ENCODE results near the gene CPED1. TPM values are rescaled to one million over a fixed set of nuclear protein-coding genes. Genes with fewer than 3 reads are reported as not detected.

CPED1 gene
- total RNA-seq, 4 donors from 2014 or later = 4.4 to 20.2 (median 14.0) TPM

DNA sequence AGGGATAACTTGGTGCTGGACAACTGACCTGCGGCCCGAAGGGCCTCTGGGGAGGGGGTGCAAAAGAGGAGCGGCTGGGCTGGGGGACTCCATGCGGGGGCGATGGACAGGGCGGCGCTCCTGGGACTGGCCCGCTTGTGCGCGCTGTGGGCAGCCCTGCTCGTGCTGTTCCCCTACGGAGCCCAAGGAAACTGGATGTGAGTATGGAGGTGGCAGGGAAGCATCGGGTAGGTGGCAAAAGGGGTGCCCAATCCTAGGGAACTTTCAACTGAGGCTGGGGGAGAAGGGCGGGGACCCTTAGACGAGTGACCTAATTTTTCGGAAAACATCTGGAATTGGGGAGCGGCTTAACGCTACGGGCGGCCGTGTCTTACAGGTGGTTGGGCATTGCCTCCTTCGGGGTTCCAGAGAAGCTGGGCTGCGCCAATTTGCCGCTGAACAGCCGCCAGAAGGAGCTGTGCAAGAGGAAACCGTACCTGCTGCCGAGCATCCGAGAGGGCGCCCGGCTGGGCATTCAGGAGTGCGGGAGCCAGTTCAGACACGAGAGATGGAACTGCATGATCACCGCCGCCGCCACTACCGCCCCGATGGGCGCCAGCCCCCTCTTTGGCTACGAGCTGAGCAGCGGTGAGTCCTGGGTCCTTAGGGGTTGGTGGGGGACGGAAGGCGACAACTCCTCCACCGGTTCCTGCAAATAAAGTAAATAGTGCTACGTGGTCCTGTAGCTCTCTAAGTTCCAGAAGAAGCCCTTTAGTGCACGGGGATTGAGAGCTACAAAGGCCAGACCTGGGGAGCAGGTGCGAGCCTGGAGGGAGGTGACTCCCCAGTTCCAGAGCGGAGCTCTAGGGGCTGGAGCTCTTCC, 340.9 kb downstream of the CPED1 start:
- intact Hi-C loops (cut with DNase I; ENCODE audit: low total_unique reads) (no loop called here), in situ Hi-C loops (cut with MboI; ENCODE audit: low pct_ligation_motif_present in 1 of 4, low pct_unique_long_range_greater_than_20kb in 1 of 4, low sequenced_read_pairs in 3 of 4) (no loop called here)
- Histone ChIP-seq H3K36me3 (no peaks in the 10 kb centered on the region), H3K9me3 (no peaks in the 10 kb centered on the region), H3K4me1 (peaks cover 6 to 22% (median 17%) of the 10 kb centered on the region in 4 donors), H3K4me3 (peak overlapping the region; percentile 10 to 52 (median 25)), H3K27me3 (peaks cover 65% of the 10 kb centered on the region), H3K27ac (no peak overlapping the region)
- DNase-seq = peak; percentile 40
- TF ChIP-seq POLR2A (IDR thresholded peaks at IDR 0.05) = no peak
- TF ChIP-seq, protein P1, sequence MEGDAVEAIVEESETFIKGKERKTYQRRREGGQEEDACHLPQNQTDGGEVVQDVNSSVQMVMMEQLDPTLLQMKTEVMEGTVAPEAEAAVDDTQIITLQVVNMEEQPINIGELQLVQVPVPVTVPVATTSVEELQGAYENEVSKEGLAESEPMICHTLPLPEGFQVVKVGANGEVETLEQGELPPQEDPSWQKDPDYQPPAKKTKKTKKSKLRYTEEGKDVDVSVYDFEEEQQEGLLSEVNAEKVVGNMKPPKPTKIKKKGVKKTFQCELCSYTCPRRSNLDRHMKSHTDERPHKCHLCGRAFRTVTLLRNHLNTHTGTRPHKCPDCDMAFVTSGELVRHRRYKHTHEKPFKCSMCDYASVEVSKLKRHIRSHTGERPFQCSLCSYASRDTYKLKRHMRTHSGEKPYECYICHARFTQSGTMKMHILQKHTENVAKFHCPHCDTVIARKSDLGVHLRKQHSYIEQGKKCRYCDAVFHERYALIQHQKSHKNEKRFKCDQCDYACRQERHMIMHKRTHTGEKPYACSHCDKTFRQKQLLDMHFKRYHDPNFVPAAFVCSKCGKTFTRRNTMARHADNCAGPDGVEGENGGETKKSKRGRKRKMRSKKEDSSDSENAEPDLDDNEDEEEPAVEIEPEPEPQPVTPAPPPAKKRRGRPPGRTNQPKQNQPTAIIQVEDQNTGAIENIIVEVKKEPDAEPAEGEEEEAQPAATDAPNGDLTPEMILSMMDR (IDR thresholded peaks at IDR 0.05) = no peak
- 17% methylated on average over 35 of the region's 47 CpGs; no CpG with 5 or more reads in 1 of the 2 donors for WGBS, 2 donors (ENCODE audit: low coverage in 1 of 2)

DNA sequence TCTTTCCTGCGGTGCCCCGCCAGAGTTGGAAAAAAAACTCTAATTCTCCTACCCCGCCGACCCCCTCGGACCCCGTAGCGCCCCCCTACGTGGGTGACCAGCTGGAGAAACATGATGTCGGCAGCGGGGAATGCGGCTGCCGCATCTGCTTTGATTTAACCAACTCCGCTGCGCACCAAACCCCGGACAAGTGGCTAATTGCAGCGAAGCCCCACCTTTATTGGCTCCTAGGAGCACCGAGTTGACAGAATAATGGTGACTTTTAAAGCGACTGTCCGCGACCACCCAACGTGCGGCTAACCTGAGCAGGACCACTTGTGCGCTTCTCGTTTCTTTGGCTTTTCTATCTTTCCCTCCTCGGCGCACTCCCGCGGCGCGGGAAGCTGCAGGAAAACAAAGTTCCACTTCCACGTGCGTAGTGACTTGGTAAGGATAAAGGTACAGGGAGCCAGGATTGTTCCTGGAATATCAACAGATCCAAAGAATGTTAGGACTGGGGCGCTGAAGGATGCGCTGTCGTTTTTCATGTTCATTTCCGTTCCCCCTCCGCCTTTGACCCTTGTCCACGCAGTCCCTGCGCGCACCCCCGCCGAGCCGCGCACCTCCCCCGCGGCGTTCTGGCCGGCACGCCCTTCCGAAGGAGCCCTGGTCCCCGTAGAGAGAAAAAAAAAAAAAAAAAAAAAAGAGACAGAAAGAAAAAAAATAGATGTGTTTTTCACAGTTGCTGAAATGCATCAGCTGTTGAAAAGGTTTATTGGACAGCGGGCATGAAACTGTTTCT, 341.7 kb downstream of the CPED1 start:
- no peak overlapping the region for H3K27ac ChIP-seq
- peaks cover 6 to 22% (median 17%) of the 10 kb centered on the region in 4 donors for H3K4me1 ChIP-seq
- 2 to 3% methylated on average over 9 to 52 of the region's 52 CpGs for WGBS, 2 donors (ENCODE audit: low coverage in 1 of 2)
- H3K36me3 ChIP-seq = no peaks in the 10 kb centered on the region
- in situ Hi-C loops (cut with MboI; ENCODE audit: low pct_ligation_motif_present in 1 of 4, low pct_unique_long_range_greater_than_20kb in 1 of 4, low sequenced_read_pairs in 3 of 4) = no loop called here
- H3K4me3 ChIP-seq = peak overlapping the region; percentile 10 to 52 (median 25)
- H3K27me3 ChIP-seq = peaks cover 74% of the 10 kb centered on the region
- no peak for TF ChIP-seq EP300 (IDR thresholded peaks at IDR 0.05; ENCODE audit: low read depth)
- TF ChIP-seq POLR2AphosphoS5 (IDR thresholded peaks at IDR 0.05) = no peak
- TF ChIP-seq, protein P1 (IDR thresholded peaks at IDR 0.05) = no peak
- TF ChIP-seq POLR2A (IDR thresholded peaks at IDR 0.05) = no peak
- intact Hi-C loops (cut with DNase I; ENCODE audit: low total_unique reads) = no loop called here
- no peak for DNase-seq
- no peaks in the 10 kb centered on the region for H3K9me3 ChIP-seq

DNA sequence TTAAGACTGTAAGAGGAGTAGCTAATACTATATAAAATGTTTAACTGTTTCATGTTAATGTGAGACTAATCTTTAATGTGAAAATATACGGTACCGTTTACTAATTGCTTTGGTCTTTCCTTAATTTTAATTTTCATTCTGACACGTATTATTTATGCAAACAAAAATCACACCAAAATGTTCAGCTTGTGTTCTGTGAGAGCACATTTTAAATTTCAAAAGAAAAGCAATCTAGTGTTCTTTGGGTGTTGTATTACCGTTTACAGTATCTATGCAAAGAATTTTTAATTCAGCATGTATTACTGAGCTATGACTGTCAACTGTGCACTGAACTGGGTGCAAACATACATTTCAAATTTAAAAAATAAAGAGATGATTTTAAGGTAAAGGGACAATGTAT, 342.5 kb downstream of the CPED1 start:
- H3K4me3 ChIP-seq = no peak overlapping the region
- peaks cover 78% of the 10 kb centered on the region for H3K27me3 ChIP-seq
- TF ChIP-seq POLR2AphosphoS5 (IDR thresholded peaks at IDR 0.05) = no peak
- TF ChIP-seq, protein P1 (IDR thresholded peaks at IDR 0.05) = no peak
- no peak for TF ChIP-seq EP300 (IDR thresholded peaks at IDR 0.05; ENCODE audit: low read depth)
- no peak for TF ChIP-seq POLR2A (IDR thresholded peaks at IDR 0.05)
- no peak for DNase-seq
- peaks cover 6 to 22% (median 17%) of the 10 kb centered on the region in 4 donors for H3K4me1 ChIP-seq
- in situ Hi-C loops (cut with MboI; ENCODE audit: low pct_ligation_motif_present in 1 of 4, low pct_unique_long_range_greater_than_20kb in 1 of 4, low sequenced_read_pairs in 3 of 4) = no loop called here
- WGBS, 2 donors (ENCODE audit: low coverage in 1 of 2) = 79 to 80% methylated on average over 4 of the region's 4 CpGs
- intact Hi-C loops (cut with DNase I; ENCODE audit: low total_unique reads) = no loop called here
- no peaks in the 10 kb centered on the region for H3K9me3 ChIP-seq
- H3K36me3 ChIP-seq = no peaks in the 10 kb centered on the region
- H3K27ac ChIP-seq = no peak overlapping the region

DNA sequence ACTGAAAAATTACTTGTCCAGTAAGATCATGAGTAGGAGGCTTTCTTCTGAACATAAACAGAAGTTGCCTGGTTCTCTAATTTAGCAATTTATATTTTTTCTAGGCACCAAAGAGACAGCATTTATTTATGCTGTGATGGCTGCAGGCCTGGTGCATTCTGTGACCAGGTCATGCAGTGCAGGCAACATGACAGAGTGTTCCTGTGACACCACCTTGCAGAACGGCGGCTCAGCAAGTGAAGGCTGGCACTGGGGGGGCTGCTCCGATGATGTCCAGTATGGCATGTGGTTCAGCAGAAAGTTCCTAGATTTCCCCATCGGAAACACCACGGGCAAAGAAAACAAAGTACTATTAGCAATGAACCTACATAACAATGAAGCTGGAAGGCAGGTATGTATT, 343.1 kb downstream of the CPED1 start:
- no peaks in the 10 kb centered on the region for H3K36me3 ChIP-seq
- H3K27me3 ChIP-seq = peaks cover 78% of the 10 kb centered on the region
- 83 to 90% methylated on average over 4 to 5 of the region's 5 CpGs for WGBS, 2 donors (ENCODE audit: low coverage in 1 of 2)
- intact Hi-C loops (cut with DNase I; ENCODE audit: low total_unique reads) = no loop called here
- H3K27ac ChIP-seq = no peak overlapping the region
- peaks cover 6 to 22% (median 17%) of the 10 kb centered on the region in 4 donors for H3K4me1 ChIP-seq
- no peak overlapping the region for H3K4me3 ChIP-seq
- TF ChIP-seq, protein P1 (IDR thresholded peaks at IDR 0.05) = no peak
- no peak for TF ChIP-seq POLR2A (IDR thresholded peaks at IDR 0.05)
- no peaks in the 10 kb centered on the region for H3K9me3 ChIP-seq
- in situ Hi-C loops (cut with MboI; ENCODE audit: low pct_ligation_motif_present in 1 of 4, low pct_unique_long_range_greater_than_20kb in 1 of 4, low sequenced_read_pairs in 3 of 4) = no loop called here
- no peak for DNase-seq

Measured in transverse colon (tissue), 4 donors.